HG03565 (cell line): ENCODE data around the gene HMGCS2.
"Not testable (repeated sequence)": the region's sequence is repeated elsewhere in the genome, so short reads cannot be mapped to it uniquely, and the experiment has no call there.

Source experiments
- ATAC-seq: cut with Tn5 transposase; IDR thresholded peaks from one replicate; pipeline ENCODE4 v1.9.1; 2021; ENCODE audit warnings: mild to moderate bottlenecking, moderate library complexity; ENCODE audit not compliant: unreplicated experiment

The HMGCS2 gene

DNA sequence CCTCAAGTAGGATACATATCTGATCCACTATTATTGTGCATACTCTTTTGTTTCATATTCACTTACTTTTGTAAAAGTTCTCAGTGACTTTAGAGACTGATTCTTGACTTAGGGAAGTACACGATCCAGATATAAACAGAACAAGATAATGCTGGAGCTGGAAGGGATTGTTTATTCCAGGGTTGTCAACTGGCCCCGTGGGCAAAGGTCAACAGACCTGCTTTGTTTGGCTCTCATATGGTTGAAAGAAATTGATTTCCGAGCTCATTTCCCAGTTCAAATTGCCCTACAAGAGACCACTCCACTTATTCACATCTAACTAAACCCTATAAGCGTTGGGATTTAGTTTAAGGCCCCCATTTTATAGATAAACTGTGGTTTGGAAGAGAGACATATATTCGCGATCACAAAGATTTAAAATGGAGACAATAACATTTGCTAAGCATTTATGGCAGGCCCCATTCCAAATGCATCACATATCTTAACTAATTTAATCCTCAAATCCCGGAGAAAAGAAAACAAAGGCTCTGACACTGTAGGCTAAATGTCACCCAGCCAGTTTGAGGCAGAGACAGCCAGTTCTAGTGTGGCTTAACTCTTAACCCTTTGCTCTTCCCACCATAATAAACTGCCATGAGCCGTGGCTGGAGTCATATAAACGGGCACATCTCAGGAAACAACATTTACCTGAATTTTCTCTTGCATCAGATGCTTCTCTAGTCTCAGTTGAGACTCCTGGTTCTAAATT is 21.9 kb upstream of the HMGCS2 start:
- ATAC-seq, result no peak

GRCh38 chr1:119787776-119788175 is 19.1 kb upstream of the HMGCS2 start:
- ATAC-seq, result no peak

- not testable (repeated sequence) for ATAC-seq
Measured at GRCh38 chr1:119786473-119787050, 17.9 kb upstream of the HMGCS2 start.

DNA sequence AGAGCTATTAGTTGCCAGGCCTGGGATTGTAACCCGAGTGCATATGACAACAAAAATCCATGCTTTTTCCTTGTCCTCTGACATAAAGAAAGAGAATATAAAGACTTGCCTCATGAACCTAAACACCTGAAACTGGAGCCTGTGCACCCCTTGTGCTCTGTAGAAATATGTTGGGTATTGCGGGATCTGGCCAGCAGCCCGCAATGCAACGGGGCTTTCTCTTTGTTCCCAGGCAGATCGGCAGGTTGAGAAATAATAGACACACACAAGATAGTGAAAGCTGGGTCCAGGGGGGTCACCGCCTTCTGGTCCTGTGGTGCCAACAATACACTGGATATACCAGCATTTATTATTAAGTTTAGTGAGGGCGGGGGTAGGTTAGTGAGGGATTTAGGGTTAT is 17.3 kb upstream of the HMGCS2 start:
- ATAC-seq, result not testable (repeated sequence)

DNA sequence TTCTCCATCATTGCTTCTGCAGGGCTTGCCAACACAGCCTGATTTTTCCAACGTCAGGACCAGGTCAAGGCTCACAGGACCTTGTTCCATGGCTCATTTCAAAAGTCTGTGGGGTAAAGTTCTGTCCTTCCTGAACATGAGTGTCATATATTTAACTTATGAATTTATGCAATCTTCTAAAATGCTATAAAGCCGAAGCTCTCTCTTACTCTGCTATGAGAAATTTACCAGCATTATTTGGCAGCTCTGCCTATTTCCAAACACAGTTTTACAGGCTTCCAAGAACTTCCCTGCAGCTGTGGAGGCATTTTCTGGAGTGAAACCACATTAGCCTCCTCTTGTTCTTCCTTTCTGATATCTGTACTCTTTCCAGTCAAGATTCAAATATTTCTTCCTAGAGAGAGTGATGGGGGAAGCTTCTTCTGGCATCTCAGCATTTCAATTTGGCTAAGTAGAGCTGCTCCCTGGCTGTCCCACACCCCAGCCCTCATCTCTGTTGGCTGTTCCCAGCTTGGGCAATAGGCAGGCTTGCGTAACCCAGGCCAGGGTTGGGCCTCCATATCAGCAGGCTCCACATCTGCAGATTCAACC is 15.6 kb upstream of the HMGCS2 start:
- no peak for ATAC-seq

- ATAC-seq, result no peak
Measured at GRCh38 chr1:119783354-119784185, 14.9 kb upstream of the HMGCS2 start.

DNA sequence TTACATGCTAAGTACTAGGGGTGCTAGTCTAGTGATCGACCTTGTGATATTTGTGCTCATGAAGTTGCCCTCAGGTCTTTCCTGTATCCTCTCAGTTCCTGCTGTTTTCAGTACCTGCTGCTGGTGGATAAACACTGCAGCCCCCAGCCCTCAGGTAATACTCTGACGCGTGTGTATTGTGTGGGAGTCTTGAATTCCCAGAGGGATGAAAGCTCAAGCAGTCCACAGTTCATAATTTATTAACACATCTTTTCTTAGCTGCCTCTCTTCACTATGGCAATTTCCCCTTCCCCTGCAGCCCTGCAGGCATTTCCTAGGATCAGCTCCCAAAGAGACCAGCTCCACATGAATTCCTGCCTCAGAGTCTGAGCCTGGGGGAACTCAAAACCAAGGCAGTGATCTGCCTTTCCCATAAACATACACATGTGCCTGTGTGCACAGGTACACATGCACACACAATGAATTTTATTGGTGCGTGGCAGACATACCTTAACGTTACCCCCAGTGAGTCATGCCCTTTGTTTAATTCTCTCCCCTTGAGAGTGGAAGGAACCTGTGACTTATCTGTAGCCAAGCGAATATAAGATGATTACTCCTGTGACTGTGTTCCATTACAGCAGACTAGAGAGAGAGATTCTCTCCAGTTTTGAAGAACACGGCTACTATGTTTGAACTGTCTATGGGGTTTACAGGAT is 14.1 kb upstream of the HMGCS2 start:
- ATAC-seq, result no peak

DNA sequence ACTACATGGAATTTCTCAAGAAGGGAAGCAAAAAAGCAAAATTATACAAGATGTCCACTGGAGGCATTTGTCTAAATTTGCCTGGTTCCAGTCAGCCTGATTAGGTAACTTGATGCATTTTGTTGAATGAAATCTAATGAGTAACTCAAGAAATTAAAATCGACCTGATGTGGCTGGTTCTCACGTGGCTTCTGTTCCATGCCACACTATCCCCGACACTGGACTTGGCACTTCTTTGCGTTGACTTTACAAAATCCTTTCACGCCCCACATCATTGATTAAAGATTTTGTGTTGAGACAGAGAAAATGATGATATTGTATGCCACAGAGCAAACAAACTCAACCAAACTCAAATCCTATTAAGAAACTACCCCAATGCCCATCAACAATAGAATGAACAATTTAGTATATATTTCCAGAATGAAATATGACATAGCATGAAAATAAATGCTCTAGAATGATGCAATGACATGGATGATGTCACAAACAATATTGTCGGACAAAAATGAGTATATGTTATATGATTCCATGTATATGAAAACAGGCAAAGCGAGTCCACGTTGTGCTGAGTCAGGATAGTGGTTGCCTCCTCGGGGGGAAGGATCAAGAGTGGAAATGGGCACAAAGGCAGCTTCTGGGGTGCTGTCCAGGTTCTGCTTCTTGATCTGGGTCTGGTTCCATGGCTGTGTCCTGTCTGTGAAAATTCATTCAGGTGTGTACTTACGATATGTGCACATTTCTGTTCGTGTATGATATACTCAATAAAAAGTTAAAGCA is 12.9 kb upstream of the HMGCS2 start:
- no peak for ATAC-seq

GRCh38 chr1:119779869-119780356 is 11.2 kb upstream of the HMGCS2 start:
- ATAC-seq, result no peak

DNA sequence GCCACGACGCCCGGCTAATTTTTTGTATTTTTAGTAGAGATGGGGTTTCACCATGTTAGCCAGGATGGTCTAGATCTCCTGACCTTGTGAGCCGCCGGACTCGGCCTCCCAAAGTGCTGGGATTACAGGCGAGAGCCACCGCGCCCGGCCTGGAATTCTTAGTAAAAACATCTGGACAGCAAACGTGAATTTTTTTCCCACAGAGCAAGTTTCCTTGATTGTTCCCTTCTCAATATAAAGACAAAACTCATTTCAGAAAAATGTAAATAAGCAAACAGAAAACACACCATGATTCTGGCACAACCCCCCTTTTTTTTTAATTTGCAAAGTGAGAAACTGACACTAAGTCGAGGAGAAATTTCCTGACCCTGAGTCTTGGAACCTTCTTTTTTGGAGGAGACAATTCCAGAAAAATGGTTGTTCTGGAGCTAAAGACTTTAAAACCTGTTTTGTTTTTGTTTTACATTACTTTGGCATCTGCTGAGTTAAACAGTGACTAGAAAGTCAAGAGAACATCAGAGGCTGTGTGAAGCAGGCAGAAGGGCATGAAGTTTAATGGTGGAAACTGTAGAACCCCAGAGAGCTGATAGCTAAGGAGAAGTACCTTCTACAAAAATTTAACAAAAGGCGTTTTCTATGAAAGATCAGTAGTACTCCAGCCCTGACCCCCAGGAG is 10.3 kb upstream of the HMGCS2 start:
- ATAC-seq, result no peak

DNA sequence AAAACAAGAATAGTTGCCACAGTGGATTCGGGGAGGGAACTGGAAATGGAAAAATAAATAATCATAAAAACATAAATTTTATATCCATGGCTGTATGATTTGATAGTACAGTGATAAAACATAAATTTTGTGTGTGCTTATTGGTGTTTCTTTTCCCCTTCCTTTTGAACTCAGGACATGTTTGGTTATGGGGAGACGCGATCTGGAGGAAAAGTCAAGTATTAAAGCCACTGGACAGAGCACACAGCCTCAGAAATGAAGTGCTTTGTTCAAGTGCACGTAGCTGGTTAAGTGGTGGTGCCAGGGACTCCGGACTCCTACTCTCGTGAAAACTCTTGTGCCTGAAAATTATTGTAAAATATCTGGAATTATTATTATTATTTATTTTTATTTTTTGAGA is 9.7 kb upstream of the HMGCS2 start:
- no peak for ATAC-seq

- no peak for ATAC-seq
Measured at GRCh38 chr1:119774746-119775490, 6.2 kb upstream of the HMGCS2 start.

- no peak for ATAC-seq
Measured at GRCh38 chr1:119773711-119774241, 5.1 kb upstream of the HMGCS2 start.

GRCh38 chr1:119772298-119772697 is 3.6 kb upstream of the HMGCS2 start:
- ATAC-seq, result no peak

DNA sequence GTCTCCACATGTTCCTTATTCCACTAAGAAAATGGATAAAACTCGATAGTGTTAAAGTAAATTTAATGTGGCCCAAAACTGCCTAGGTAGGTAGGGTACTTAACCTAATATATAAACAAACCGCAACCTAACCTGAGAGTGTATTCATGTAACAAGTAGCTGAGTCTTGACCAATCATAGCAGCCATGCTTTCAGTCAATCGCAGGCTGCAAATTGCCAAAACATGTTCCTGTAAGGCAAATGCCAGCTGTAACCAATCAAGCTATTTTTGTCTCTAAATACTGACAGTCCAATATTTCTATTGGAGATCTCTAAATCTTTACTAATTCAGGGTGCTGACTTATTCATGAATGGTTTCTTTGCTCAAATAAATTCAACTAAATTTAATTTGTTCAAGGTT is 3.1 kb upstream of the HMGCS2 start:
- ATAC-seq, result no peak

DNA sequence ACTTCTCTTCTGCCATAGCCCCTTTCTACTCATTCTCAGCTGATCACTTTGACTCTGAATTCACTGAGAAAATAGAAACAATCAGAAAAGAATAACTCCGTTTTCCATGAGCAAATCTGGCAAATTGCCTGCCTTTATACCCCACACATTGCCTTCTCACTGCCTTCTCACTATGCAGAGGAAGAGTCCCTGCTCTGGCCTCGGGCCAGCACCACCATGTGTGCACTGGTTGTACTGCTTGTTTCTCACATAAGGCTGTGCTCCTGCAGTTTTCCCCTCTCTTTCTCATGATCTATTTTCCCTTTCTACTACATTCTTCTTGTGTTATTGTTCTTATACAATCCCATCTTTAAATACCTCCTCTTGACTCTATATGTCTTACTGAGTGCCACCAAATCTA is 2.3 kb upstream of the HMGCS2 start:
- no peak for ATAC-seq

DNA sequence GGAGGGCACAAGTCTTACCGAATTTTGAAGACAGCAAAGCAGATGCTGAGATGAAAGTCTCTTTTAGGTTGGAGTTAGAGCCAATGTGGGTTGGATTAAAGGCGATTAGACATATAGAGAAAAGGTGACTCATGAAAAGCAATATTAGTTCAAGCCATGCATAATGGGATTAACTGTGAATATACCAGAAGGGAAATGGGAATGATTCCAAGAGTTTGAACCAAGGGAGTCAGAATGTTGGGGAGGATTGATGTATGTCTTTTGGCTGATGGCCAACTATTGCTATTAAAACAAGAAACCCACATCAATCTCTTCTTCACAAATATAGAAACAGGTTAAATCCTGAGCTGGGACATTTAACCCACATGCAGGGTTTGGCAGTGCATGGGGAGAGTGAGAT is 1.2 kb downstream of the HMGCS2 start:
- no peak for ATAC-seq

DNA sequence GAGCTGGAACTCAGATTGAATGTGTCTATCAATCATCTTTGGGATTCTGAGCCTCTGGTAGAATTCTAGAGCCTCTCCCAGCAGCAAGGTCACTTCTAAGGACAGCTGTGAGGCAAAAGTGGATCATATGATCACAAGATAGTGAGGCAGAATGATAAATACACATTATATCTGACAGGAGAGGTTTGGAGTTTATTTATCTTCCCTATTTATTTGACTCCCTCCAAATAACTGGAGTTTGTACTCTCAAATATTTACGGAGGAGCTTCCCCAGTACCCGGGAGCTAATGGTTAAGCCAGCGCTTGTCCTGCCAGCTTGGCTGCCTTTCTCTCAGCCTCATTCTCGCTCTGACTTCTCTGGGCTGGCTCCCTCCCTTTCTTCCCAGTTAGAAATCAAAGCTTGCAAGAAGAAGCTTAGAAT is 2.3 kb downstream of the HMGCS2 start:
- no peak for ATAC-seq
